CD4-positive, alpha-beta memory T cell (primary cell): ENCODE data around the gene UST. TPM values are rescaled to one million over a fixed set of nuclear protein-coding genes. Genes with fewer than 3 reads are reported as not detected.
A peak's percentile ranks its signal among the peaks of the same experiment; 100 is the strongest.
"Not testable (repeated sequence)": the region's sequence is repeated elsewhere in the genome, so short reads cannot be mapped to it uniquely, and the experiment has no call there.

Source experiments
- CTCF ChIA-PET: fragments of 350-600 bp; sonication (Branson Sonifier 250); formaldehyde crosslinking; loops from one replicate; lab custom pipeline; 2021; ENCODE audit warnings: inconsistent platforms; ENCODE audit not compliant: partially characterized antibody; lab: Charles Lee
- POLR2A ChIA-PET: fragments of 350-600 bp; sonication (Branson Sonifier 250); formaldehyde crosslinking; loops from one replicate; lab custom pipeline; 2021; ENCODE audit not compliant: partially characterized antibody; lab: Charles Lee
- DNase-seq, 5 donors: peaks; one replicate each; pipeline versions ENCODE4 v3.0.0 to v3.0.0-alpha.2; 2020 to 2022; ENCODE audit warnings: mixed read lengths in 1 of 5
- H3K27ac ChIP-seq: one replicate; pipeline ENCODE4 v1.7.0; 2013; ENCODE audit warnings: low read depth, low read length
- H3K27me3 ChIP-seq: 2 replicates; pipeline ENCODE4 v1.7.0; 2013; ENCODE audit warnings: mild to moderate bottlenecking, low read length, moderate library complexity; ENCODE audit not compliant: insufficient read depth
- H3K36me3 ChIP-seq: 2 replicates; pipeline ENCODE4 v1.7.0; 2013; ENCODE audit warnings: mild to moderate bottlenecking, low read length, moderate library complexity; ENCODE audit not compliant: insufficient read depth
- H3K4me1 ChIP-seq: 2 replicates; pipeline ENCODE4 v1.7.0; 2013; ENCODE audit warnings: mild to moderate bottlenecking, low read length, moderate library complexity; ENCODE audit not compliant: insufficient read depth
- H3K4me3 ChIP-seq, 2 donors: one replicate each; pipeline ENCODE4 v1.7.0; 2013; ENCODE audit warnings: low read length in 2 of 2, mild to moderate bottlenecking in 1 of 2
- H3K9me3 ChIP-seq, 2 donors: one replicate each; pipeline ENCODE4 v1.7.0; 2013; ENCODE audit warnings: low read length in 2 of 2, control low read depth in 1 of 2; ENCODE audit not compliant: control insufficient read depth in 1 of 2
- H3K27ac Mint-ChIP-seq, 7 donors: one replicate each; pipeline ENCODE4 v1.8.0; 2020 to 2021; ENCODE audit warnings: mixed read lengths in 7 of 7, mild to moderate bottlenecking in 6 of 7, inconsistent platforms in 3 of 7, moderate library complexity in 3 of 7
- H3K27me3 Mint-ChIP-seq, 2 donors: one replicate each; pipeline ENCODE4 v1.8.0; 2020 to 2021; ENCODE audit warnings: mixed read lengths in 2 of 2
- H3K36me3 Mint-ChIP-seq, 2 donors: one replicate each; pipeline ENCODE4 v1.8.0; 2020 to 2021; ENCODE audit warnings: mixed read lengths in 2 of 2, inconsistent platforms in 1 of 2, mild to moderate bottlenecking in 1 of 2
- H3K4me1 Mint-ChIP-seq, 4 donors: one replicate each; pipeline ENCODE4 v1.8.0; 2020 to 2021; ENCODE audit warnings: mixed read lengths in 4 of 4, mild to moderate bottlenecking in 1 of 4
- H3K4me3 Mint-ChIP-seq, 8 donors: one replicate each; pipeline ENCODE4 v1.8.0; 2020 to 2021; ENCODE audit warnings: mixed read lengths in 8 of 8, mild to moderate bottlenecking in 7 of 8, moderate library complexity in 6 of 8, inconsistent platforms in 3 of 8
- H3K9me3 Mint-ChIP-seq, 8 donors: one replicate each; pipeline ENCODE4 v1.8.0; 2020 to 2021; ENCODE audit warnings: mixed read lengths in 8 of 8, mild to moderate bottlenecking in 5 of 8, inconsistent platforms in 3 of 8, moderate library complexity in 1 of 8
- intact Hi-C: fragments of 100-400 bp; cut with micrococcal nuclease; formaldehyde crosslinking; loops from one replicate; pipeline ENCODE4 v1.15.1; 2023
- polyA plus RNA-seq, 2 donors: library from polyadenylated mRNA; unstranded; fragments of 300-500 nt; fragmentation: Illumina TruSeq; gene quantifications; one replicate each; pipeline ENCODE4 v1.2.3, GENCODE V29; 2021
- total RNA-seq, 2 experiments: library from RNA; stranded (reverse); gene quantifications; one replicate each; pipeline ENCODE4 v1.2.3, GENCODE V29; 2021

UST gene
- total and polyA plus RNA-seq, 4 experiments from 2014 or later: 2.2 to 7.6 (median 5.1) TPM

GRCh38 chr6:148952147-148953035 is 205.6 kb downstream of the UST start:
- H3K4me3 ChIP-seq: no peak overlapping the region
- no peaks in the 10 kb centered on the region for H3K27me3 Mint-ChIP-seq
- H3K27ac ChIP-seq: no peak overlapping the region
- no peaks in the 10 kb centered on the region for H3K36me3 ChIP-seq
- no peaks in the 10 kb centered on the region for H3K9me3 Mint-ChIP-seq
- H3K36me3 Mint-ChIP-seq: peaks cover 10 to 18% of the 10 kb centered on the region in 2 donors
- no peak for DNase-seq
- H3K4me1 Mint-ChIP-seq: peaks cover 0 to 5% (median 4%) of the 10 kb centered on the region in 4 donors
- H3K27me3 ChIP-seq: no peaks in the 10 kb centered on the region
- H3K4me1 ChIP-seq: no peaks in the 10 kb centered on the region
- CTCF ChIA-PET: interaction anchor here (1.3 kb wide), 1 partner anchor 206 kb away, joined by 3 read pairs; the partner anchor contains the start of gene UST
- H3K4me3 Mint-ChIP-seq: no peak overlapping the region
- intact Hi-C loops: no loop called here
- H3K9me3 ChIP-seq: no peaks in the 10 kb centered on the region
- POLR2A ChIA-PET: no interaction called here
- no peak overlapping the region for H3K27ac Mint-ChIP-seq

GRCh38 chr6:148954461-148954860 is 207.6 kb downstream of the UST start:
- intact Hi-C loops: no loop called here
- Histone ChIP-seq H3K4me1 (no peaks in the 10 kb centered on the region), H3K4me3 (no peak overlapping the region), H3K27ac (no peak overlapping the region), H3K36me3 (no peaks in the 10 kb centered on the region), H3K9me3 (no peaks in the 10 kb centered on the region), H3K27me3 (no peaks in the 10 kb centered on the region)
- POLR2A ChIA-PET: no interaction called here
- Mint-ChIP-seq H3K9me3 (no peaks in the 10 kb centered on the region), H3K4me3 (no peak overlapping the region), H3K36me3 (peaks cover 11 to 18% of the 10 kb centered on the region in 2 donors), H3K27me3 (no peaks in the 10 kb centered on the region), H3K4me1 (no peaks in the 10 kb centered on the region), H3K27ac (no peak overlapping the region)
- CTCF ChIA-PET: no interaction called here
- no peak for DNase-seq

- no peaks in the 10 kb centered on the region for H3K27me3 ChIP-seq
- no peak overlapping the region for H3K4me3 Mint-ChIP-seq
- ChIA-PET POLR2A (no interaction called here), CTCF (interaction anchor here (0.9 kb wide), 1 partner anchor 9 kb away, joined by 3 read pairs; no protein-coding TSS in a partner anchor)
- no peaks in the 10 kb centered on the region for H3K36me3 ChIP-seq
- H3K9me3 ChIP-seq: no peaks in the 10 kb centered on the region
- H3K4me1 ChIP-seq: no peaks in the 10 kb centered on the region
- peaks cover 11 to 18% of the 10 kb centered on the region in 2 donors for H3K36me3 Mint-ChIP-seq
- no peak overlapping the region for H3K4me3 ChIP-seq
- no peaks in the 10 kb centered on the region for H3K9me3 Mint-ChIP-seq
- no peak overlapping the region for H3K27ac ChIP-seq
- intact Hi-C loops: no loop called here
- no peak for DNase-seq
- H3K4me1 Mint-ChIP-seq: no peaks in the 10 kb centered on the region
- no peaks in the 10 kb centered on the region for H3K27me3 Mint-ChIP-seq
- no peak overlapping the region for H3K27ac Mint-ChIP-seq
Measured at GRCh38 chr6:148954934-148955333, 208.1 kb downstream of the UST start.

GRCh38 chr6:148955441-148955840 is 208.6 kb downstream of the UST start:
- Mint-ChIP-seq H3K36me3 (peaks cover 11 to 22% of the 10 kb centered on the region in 2 donors), H3K4me3 (no peak overlapping the region), H3K27me3 (no peaks in the 10 kb centered on the region), H3K27ac (no peak overlapping the region), H3K4me1 (no peaks in the 10 kb centered on the region), H3K9me3 (no peaks in the 10 kb centered on the region)
- DNase-seq: no peak
- no peak overlapping the region for H3K4me3 ChIP-seq
- intact Hi-C loops: no loop called here
- no peaks in the 10 kb centered on the region for H3K4me1 ChIP-seq
- H3K27me3 ChIP-seq: no peaks in the 10 kb centered on the region
- POLR2A ChIA-PET: no interaction called here
- no peak overlapping the region for H3K27ac ChIP-seq
- H3K9me3 ChIP-seq: no peaks in the 10 kb centered on the region
- CTCF ChIA-PET: interaction anchor here (0.9 kb wide), 1 partner anchor 9 kb away, joined by 3 read pairs; no protein-coding TSS in a partner anchor
- no peaks in the 10 kb centered on the region for H3K36me3 ChIP-seq

GRCh38 chr6:148956163-148956562 is 209.3 kb downstream of the UST start:
- POLR2A ChIA-PET, H3K4me3 Mint-ChIP-seq, H3K27me3 Mint-ChIP-seq, H3K4me3 ChIP-seq, H3K4me1 Mint-ChIP-seq, H3K9me3 ChIP-seq, H3K9me3 Mint-ChIP-seq, H3K36me3 ChIP-seq, H3K27ac Mint-ChIP-seq, H3K27me3 ChIP-seq, CTCF ChIA-PET, intact Hi-C loops, H3K27ac ChIP-seq, H3K4me1 ChIP-seq, DNase-seq: not testable (repeated sequence)
- H3K36me3 Mint-ChIP-seq: peaks cover 11 to 25% of the 10 kb centered on the region in 2 donors

GRCh38 chr6:148957752-148958151 is 210.9 kb downstream of the UST start:
- POLR2A ChIA-PET: no interaction called here

GRCh38 chr6:148959008-148959407 is 212.2 kb downstream of the UST start:
- Histone ChIP-seq H3K36me3 (no peaks in the 10 kb centered on the region), H3K27ac (no peak overlapping the region), H3K9me3 (no peaks in the 10 kb centered on the region), H3K27me3 (no peaks in the 10 kb centered on the region), H3K4me1 (no peaks in the 10 kb centered on the region), H3K4me3 (no peak overlapping the region)
- Mint-ChIP-seq H3K27ac (peak overlapping the region in 1 of 7 donors; percentile 18), H3K4me1 (no peaks in the 10 kb centered on the region), H3K4me3 (no peak overlapping the region), H3K27me3 (no peaks in the 10 kb centered on the region), H3K9me3 (no peaks in the 10 kb centered on the region), H3K36me3 (peaks cover 11 to 25% of the 10 kb centered on the region in 2 donors)
- POLR2A ChIA-PET: no interaction called here
- intact Hi-C loops: no loop called here
- CTCF ChIA-PET: no interaction called here
- no peak for DNase-seq

More at GRCh38 chr6:148957752-148958151, 210.9 kb downstream of the UST start:
- intact Hi-C loops: no loop called here
- Histone ChIP-seq H3K36me3 (no peaks in the 10 kb centered on the region), H3K27ac (no peak overlapping the region), H3K4me3 (no peak overlapping the region), H3K4me1 (no peaks in the 10 kb centered on the region), H3K27me3 (no peaks in the 10 kb centered on the region), H3K9me3 (no peaks in the 10 kb centered on the region)
- Mint-ChIP-seq H3K36me3 (peaks cover 11 to 25% of the 10 kb centered on the region in 2 donors), H3K4me1 (no peaks in the 10 kb centered on the region), H3K27ac (peak overlapping the region in 1 of 7 donors; percentile 17), H3K27me3 (no peaks in the 10 kb centered on the region), H3K4me3 (no peak overlapping the region), H3K9me3 (no peaks in the 10 kb centered on the region)
- CTCF ChIA-PET: interaction anchor here (0.7 to 1.3 kb wide), 3 partner anchors 10 to 379 kb away, joined by 3 read pairs; no protein-coding TSS in a partner anchor
- no peak for DNase-seq
